Natural killer cell (primary cell): ENCODE measurements around the gene STXBP1. TPM values are rescaled to one million over a fixed set of nuclear protein-coding genes. Genes with fewer than 3 reads are reported as not detected.

Experiments
- ATAC-seq, 3 donors: fragments of 150-1000 bp in 2 of 3; fragments of 200-7000 bp in 1 of 3; cut with Tn5 transposase; 1 replicate in 1 of 3; 2 replicates in 2 of 3; pipeline ENCODE4 v1.10.0; 2021; ENCODE audit warnings: mild to moderate bottlenecking in 2 of 3, moderate library complexity in 2 of 3
- DNase-seq, 2 donors: peaks; one replicate each; pipeline versions ENCODE4 v3.0.0 to v3.0.0-alpha.2; 2013 to 2021; ENCODE audit warnings: mixed read lengths in 1 of 2
- H3K27ac ChIP-seq: one replicate; pipeline ENCODE4 v1.5.1; 2013; ENCODE audit warnings: mild to moderate bottlenecking, low read length
- H3K27me3 ChIP-seq: one replicate; pipeline ENCODE4 v1.6.1; 2013; ENCODE audit warnings: low read length; ENCODE audit not compliant: control insufficient read depth, insufficient read depth
- H3K36me3 ChIP-seq: one replicate; pipeline ENCODE4 v1.6.1; 2013; ENCODE audit warnings: low read length; ENCODE audit not compliant: control insufficient read depth, insufficient read depth
- H3K4me1 ChIP-seq: one replicate; pipeline ENCODE4 v1.6.1; 2013; ENCODE audit warnings: low read length; ENCODE audit not compliant: control insufficient read depth, insufficient read depth
- H3K4me3 ChIP-seq: one replicate; pipeline ENCODE4 v1.5.1; 2013; ENCODE audit warnings: low read length
- H3K9me3 ChIP-seq: one replicate; pipeline ENCODE4 v1.6.1; 2013; ENCODE audit warnings: low read length; ENCODE audit not compliant: control insufficient read depth, insufficient read depth
- H3K27ac Mint-ChIP-seq, 2 donors: one replicate each; pipeline ENCODE4 v1.8.0; 2022; ENCODE audit warnings: mild to moderate bottlenecking in 2 of 2, mixed read lengths in 2 of 2, moderate library complexity in 1 of 2
- H3K27me3 Mint-ChIP-seq, 2 donors: one replicate each; pipeline ENCODE4 v1.8.0; 2022; ENCODE audit warnings: low read depth in 2 of 2, mixed read lengths in 2 of 2
- H3K36me3 Mint-ChIP-seq: one replicate; pipeline ENCODE4 v1.8.0; 2022; ENCODE audit warnings: mixed read lengths
- H3K4me1 Mint-ChIP-seq, 2 donors: one replicate each; pipeline ENCODE4 v1.8.0; 2022; ENCODE audit warnings: mixed read lengths in 2 of 2
- H3K4me3 Mint-ChIP-seq: one replicate; pipeline ENCODE4 v1.8.0; 2022; ENCODE audit warnings: mild to moderate bottlenecking, moderate library complexity, mixed read lengths
- H3K9me3 Mint-ChIP-seq, 2 donors: one replicate each; pipeline ENCODE4 v1.8.0; 2022; ENCODE audit warnings: mixed read lengths in 2 of 2
- WGBS: methylation state at CpG from one replicate; pipeline ENCODE4 v1.1.7; 2013; ENCODE audit warnings: missing lambda C conversion rate; ENCODE audit not compliant: insufficient coverage; 5-methylcytosine and 5-hydroxymethylcytosine counted together
- intact Hi-C: fragments of 100-400 bp; cut with micrococcal nuclease; formaldehyde crosslinking; loops from one replicate; pipeline ENCODE4 v1.14.2; 2022
- total RNA-seq, 4 donors: library from RNA; stranded (reverse); fragments of 120-200 nt in 1 of 4; gene quantifications; one replicate each; pipeline versions ENCODE4 v1.2.3 to v1.2.4, GENCODE V29; 2013 to 2022
- TF ChIP-seq, protein P1 (sequence below): fragments of 200-600 bp; IDR thresholded peaks from one replicate; pipeline ENCODE4 v1.8.0; 2022; ENCODE audit warnings: antibody characterized with exemption

STXBP1 gene
- total RNA-seq, 3 donors from 2014 or later (not counting 1 experiment from before 2014, with no cell fraction given), result 0.97 to 1.8 (median 1.6) TPM

DNA sequence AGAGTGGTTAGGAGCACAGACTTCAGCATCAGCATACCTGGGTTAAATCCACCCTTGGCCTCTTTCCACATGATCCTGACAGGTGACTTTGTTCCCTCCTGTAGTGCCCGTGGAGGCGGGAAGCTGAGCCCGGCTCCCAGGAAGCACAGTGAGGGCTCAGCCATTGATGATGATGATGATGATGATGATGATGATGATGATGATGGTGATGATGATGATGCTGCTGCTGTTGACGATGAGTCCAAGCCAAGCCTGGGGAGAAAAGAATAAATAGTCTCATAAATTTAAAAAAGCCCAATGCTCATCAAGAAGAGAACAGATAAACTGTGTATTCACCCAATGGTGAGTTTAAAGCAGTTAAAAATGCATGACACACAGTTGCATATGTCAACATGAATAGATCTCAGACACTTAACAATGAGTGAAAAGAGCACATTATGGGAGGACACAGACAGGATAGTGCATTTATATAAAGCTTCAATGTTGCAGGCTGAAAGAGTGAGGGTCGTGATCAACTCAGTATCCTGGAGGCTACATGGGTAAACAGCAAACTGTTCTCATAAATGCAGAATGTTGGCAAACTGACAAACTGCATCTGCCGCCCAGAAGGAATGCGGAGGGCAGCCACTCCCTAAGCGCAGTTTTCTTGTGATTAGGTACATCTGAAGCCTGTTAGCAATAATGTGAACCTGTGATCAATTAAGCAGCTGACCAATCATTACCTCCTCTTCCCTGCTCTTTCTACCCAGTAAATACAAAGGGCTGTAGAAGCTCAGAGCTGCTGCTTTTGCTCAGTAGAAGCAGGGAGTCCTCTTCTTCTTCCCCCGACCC is 83.0 kb downstream of the STXBP1 start:
- H3K36me3 ChIP-seq, result no peaks in the 10 kb centered on the region
- Mint-ChIP-seq H3K4me3 (no peak overlapping the region), H3K4me1 (peaks cover 8 to 11% of the 10 kb centered on the region in 2 donors), H3K9me3 (no peaks in the 10 kb centered on the region), H3K36me3 (no peaks in the 10 kb centered on the region), H3K27me3 (no peaks in the 10 kb centered on the region), H3K27ac (no peak overlapping the region)
- no peaks in the 10 kb centered on the region for H3K27me3 ChIP-seq
- intact Hi-C loops, result no loop called here
- DNase-seq (no peak), ATAC-seq (no peak)
- TF ChIP-seq, protein P1, sequence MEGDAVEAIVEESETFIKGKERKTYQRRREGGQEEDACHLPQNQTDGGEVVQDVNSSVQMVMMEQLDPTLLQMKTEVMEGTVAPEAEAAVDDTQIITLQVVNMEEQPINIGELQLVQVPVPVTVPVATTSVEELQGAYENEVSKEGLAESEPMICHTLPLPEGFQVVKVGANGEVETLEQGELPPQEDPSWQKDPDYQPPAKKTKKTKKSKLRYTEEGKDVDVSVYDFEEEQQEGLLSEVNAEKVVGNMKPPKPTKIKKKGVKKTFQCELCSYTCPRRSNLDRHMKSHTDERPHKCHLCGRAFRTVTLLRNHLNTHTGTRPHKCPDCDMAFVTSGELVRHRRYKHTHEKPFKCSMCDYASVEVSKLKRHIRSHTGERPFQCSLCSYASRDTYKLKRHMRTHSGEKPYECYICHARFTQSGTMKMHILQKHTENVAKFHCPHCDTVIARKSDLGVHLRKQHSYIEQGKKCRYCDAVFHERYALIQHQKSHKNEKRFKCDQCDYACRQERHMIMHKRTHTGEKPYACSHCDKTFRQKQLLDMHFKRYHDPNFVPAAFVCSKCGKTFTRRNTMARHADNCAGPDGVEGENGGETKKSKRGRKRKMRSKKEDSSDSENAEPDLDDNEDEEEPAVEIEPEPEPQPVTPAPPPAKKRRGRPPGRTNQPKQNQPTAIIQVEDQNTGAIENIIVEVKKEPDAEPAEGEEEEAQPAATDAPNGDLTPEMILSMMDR, result no peak
- WGBS, result 92% methylated on average over 8 of the region's 9 CpGs
- H3K4me1 ChIP-seq, result peaks cover 13% of the 10 kb centered on the region
- no peak overlapping the region for H3K27ac ChIP-seq
- no peak overlapping the region for H3K4me3 ChIP-seq
- no peaks in the 10 kb centered on the region for H3K9me3 ChIP-seq

DNA sequence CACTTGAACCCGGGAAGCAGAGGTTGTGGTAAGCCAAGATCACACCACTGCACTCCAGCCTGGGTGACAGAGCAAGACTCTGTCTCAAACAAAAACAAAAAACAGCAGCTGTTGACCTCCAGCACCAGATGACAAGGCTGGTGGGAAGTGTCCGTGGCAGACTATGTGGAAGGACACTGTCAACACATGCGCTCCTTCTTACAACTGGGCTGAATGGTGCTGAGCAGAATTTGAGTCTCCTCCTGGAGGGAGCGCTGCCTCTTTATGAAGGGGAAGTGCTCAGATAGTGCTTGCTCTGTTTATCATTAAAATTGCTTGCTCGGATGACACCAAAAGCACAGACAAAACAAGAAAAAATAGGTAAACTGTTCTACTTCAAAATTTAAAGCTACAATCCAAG is 85.5 kb downstream of the STXBP1 start:
- Mint-ChIP-seq H3K27ac (peak overlapping the region; percentile 84 to 97), H3K36me3 (no peaks in the 10 kb centered on the region), H3K27me3 (no peaks in the 10 kb centered on the region), H3K4me3 (no peak overlapping the region), H3K9me3 (no peaks in the 10 kb centered on the region), H3K4me1 (peaks cover 8 to 15% of the 10 kb centered on the region in 2 donors)
- Histone ChIP-seq H3K9me3 (no peaks in the 10 kb centered on the region), H3K4me3 (no peak overlapping the region), H3K27ac (no peak overlapping the region), H3K27me3 (no peaks in the 10 kb centered on the region), H3K36me3 (no peaks in the 10 kb centered on the region), H3K4me1 (peaks cover 13% of the 10 kb centered on the region)
- 98% methylated on average over 5 of the region's 5 CpGs for WGBS
- ATAC-seq (no peak), DNase-seq (no peak)
- intact Hi-C loops, result no loop called here
- TF ChIP-seq, protein P1, result no peak

DNA sequence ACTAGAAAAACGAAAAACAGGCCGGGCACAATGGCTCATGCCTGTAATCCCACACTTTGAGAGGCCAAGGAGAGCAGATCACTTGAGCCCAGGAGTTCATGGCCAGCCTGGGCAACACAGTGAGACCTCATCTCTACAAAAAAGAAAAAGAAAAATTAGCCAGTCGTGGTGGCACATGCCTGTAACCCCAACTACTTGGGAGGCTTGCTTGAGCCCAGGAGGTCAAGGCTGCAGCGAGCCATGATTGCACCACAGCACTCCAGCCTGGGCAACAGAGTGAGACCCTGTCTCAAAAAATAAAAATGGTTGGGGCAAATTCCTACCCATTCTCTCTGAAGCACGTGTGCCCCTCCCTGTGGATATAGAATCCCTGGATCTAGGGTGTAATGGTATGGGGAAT is 86.3 kb downstream of the STXBP1 start:
- Histone ChIP-seq H3K27ac (no peak overlapping the region), H3K36me3 (no peaks in the 10 kb centered on the region), H3K4me1 (peaks cover 13% of the 10 kb centered on the region), H3K27me3 (no peaks in the 10 kb centered on the region), H3K4me3 (no peak overlapping the region), H3K9me3 (no peaks in the 10 kb centered on the region)
- peak overlapping the region; percentile 40 for H3K4me3 Mint-ChIP-seq
- WGBS, result 94% methylated on average over 4 of the region's 5 CpGs
- H3K36me3 Mint-ChIP-seq, result no peaks in the 10 kb centered on the region
- no peaks in the 10 kb centered on the region for H3K27me3 Mint-ChIP-seq
- intact Hi-C loops, result loop anchor here (2.0 kb wide), 1 partner anchor 36 kb away; the partner anchor contains the start of gene TOR2A
- peaks cover 8 to 15% of the 10 kb centered on the region in 2 donors for H3K4me1 Mint-ChIP-seq
- no peak for ATAC-seq
- H3K9me3 Mint-ChIP-seq, result no peaks in the 10 kb centered on the region
- TF ChIP-seq, protein P1, result no peak
- H3K27ac Mint-ChIP-seq, result peak overlapping the region; percentile 84 to 97
- no peak for DNase-seq
